Measurements from ENCODE around the gene NUMA1. TPM values are rescaled to one million over a fixed set of nuclear protein-coding genes. Genes with fewer than 3 reads are reported as not detected.

The NUMA1 gene
- total RNA-seq, 1 experiment from 2014 or later: 46.4 TPM

GRCh38 chr11:71962428-71963038 is 117.8 kb downstream of the NUMA1 start:
- Histone ChIP-seq H3K27ac (peak overlapping the region; percentile 81), H3K4me1 (replicated peaks) (peaks cover 17% of the 10 kb centered on the region), H3K36me3 (peaks cover 11% of the 10 kb centered on the region), H3K27me3 (replicated peaks) (no peaks in the 10 kb centered on the region), H3K4me3 (no peak overlapping the region), H3K9me3 (replicated peaks) (no peaks in the 10 kb centered on the region)
- peak in 1 of 2 experiments; percentile 68 for DNase-seq (ENCODE audit: low read depth in 1 of 2, low spot score in 2 of 2)

- H3K4me1 ChIP-seq (replicated peaks): peaks cover 14% of the 10 kb centered on the region
- H3K27ac ChIP-seq: no peak overlapping the region
- H3K27me3 ChIP-seq (replicated peaks): no peaks in the 10 kb centered on the region
- DNase-seq (ENCODE audit: low read depth in 1 of 2, low spot score in 2 of 2): no peak
- H3K4me3 ChIP-seq: no peak overlapping the region
- no peaks in the 10 kb centered on the region for H3K9me3 ChIP-seq (replicated peaks)
- peaks cover 4% of the 10 kb centered on the region for H3K36me3 ChIP-seq
These were observed 124.4 kb downstream of the NUMA1 start for GRCh38 chr11:71955898-71956456.

Other genes with a start within 250 kb of the NUMA1 start
- not detected in 2 replicates for gene DEFB108B, start 247.3 kb downstream of the NUMA1 start, total RNA-seq (2014; rRNA removed; shearing (Covaris generic))
- gene DEFB131B, start 202.1 kb downstream of the NUMA1 start, total RNA-seq (2014; rRNA removed; shearing (Covaris generic)): not detected in 2 replicates
- 0.47 and 3.2 TPM in 2 replicates for gene XNDC1N, start 151.9 kb downstream of the NUMA1 start, total RNA-seq (2014; rRNA removed; shearing (Covaris generic))
- gene RNF121, start 151.5 kb downstream of the NUMA1 start, total RNA-seq (2014; rRNA removed; shearing (Covaris generic)): 6.4 and 21.4 TPM in 2 replicates
- 0.06 and 3.3 TPM in 2 replicates for gene IL18BP, start 81.6 kb downstream of the NUMA1 start, total RNA-seq (2014; rRNA removed; shearing (Covaris generic))
- 4.1 TPM in 1 of 2 replicates, not detected in the other for gene LRRC51, start 308 bp upstream of the NUMA1 start, total RNA-seq (2014; rRNA removed; shearing (Covaris generic))
- 51.2 and 76.8 TPM in 2 replicates for gene LAMTOR1, start 22.8 kb upstream of the NUMA1 start, total RNA-seq (2014; rRNA removed; shearing (Covaris generic))
- gene TOMT, start 25.4 kb upstream of the NUMA1 start, total RNA-seq (2014; rRNA removed; shearing (Covaris generic)): not detected in 2 replicates
- 23.5 and 46.9 TPM in 2 replicates for gene ANAPC15, start 32.2 kb upstream of the NUMA1 start, total RNA-seq (2014; rRNA removed; shearing (Covaris generic))
- not detected in 2 replicates for gene FOLR3, start 55.2 kb upstream of the NUMA1 start, total RNA-seq (2014; rRNA removed; shearing (Covaris generic))
- 0.29 TPM in 1 of 2 replicates, not detected in the other for gene FOLR1, start 111.6 kb upstream of the NUMA1 start, total RNA-seq (2014; rRNA removed; shearing (Covaris generic))
- gene FOLR2, start 136.3 kb upstream of the NUMA1 start, total RNA-seq (2014; rRNA removed; shearing (Covaris generic)): not detected in 2 replicates
- gene INPPL1, start 144.2 kb upstream of the NUMA1 start, total RNA-seq (2014; rRNA removed; shearing (Covaris generic)): 21.5 and 27.7 TPM in 2 replicates
- gene PHOX2A, start 163.6 kb upstream of the NUMA1 start, total RNA-seq (2014; rRNA removed; shearing (Covaris generic)): not detected in 2 replicates

Measured in SJSA1 (cell line).